CD14-positive monocyte (primary cell): Measurements from ENCODE around the gene KLF3. TPM values are rescaled to one million over a fixed set of nuclear protein-coding genes. Genes with fewer than 3 reads are reported as not detected.

Experiments used
- DNase-seq, 3 donors: peaks; one replicate each; pipeline ENCODE4 v3.0.0-alpha.2; 2011 to 2022
- H2AFZ ChIP-seq: 2 replicates; pipeline ENCODE4 v1.6.0; 2012; ENCODE audit warnings: mild to moderate bottlenecking, low read depth, low read length, inconsistent platforms; ENCODE audit not compliant: insufficient read depth, poor library complexity, severe bottlenecking
- H3K27ac ChIP-seq, 2 donors: 1 replicate in 1 of 2; 2 replicates in 1 of 2; pipeline ENCODE4 v1.5.1; 2012 to 2013; ENCODE audit warnings: low read length in 2 of 2, control low read depth in 1 of 2, inconsistent platforms in 1 of 2, low read depth in 1 of 2, mild to moderate bottlenecking in 1 of 2
- H3K27me3 ChIP-seq, 2 donors: one replicate each; pipeline versions ENCODE4 v1.6.0 to v1.6.1; 2011 to 2013; ENCODE audit warnings: low read length in 2 of 2; ENCODE audit not compliant: control insufficient read depth in 2 of 2, insufficient read depth in 2 of 2
- H3K36me3 ChIP-seq, 2 donors: replicated peaks in 1 of 2; 1 replicate in 1 of 2; 2 replicates in 1 of 2; pipeline versions ENCODE4 v1.5.1 to v1.6.1; 2012 to 2013; ENCODE audit warnings: low read length in 2 of 2, control low read depth in 1 of 2, inconsistent platforms in 1 of 2, mild to moderate bottlenecking in 1 of 2; ENCODE audit not compliant: insufficient read depth in 2 of 2, control insufficient read depth in 1 of 2
- H3K4me1 ChIP-seq, 2 donors: 1 replicate in 1 of 2; 2 replicates in 1 of 2; pipeline versions ENCODE4 v1.5.1 to v1.6.1; 2012 to 2013; ENCODE audit warnings: low read length in 2 of 2, control low read depth in 1 of 2, inconsistent platforms in 1 of 2, mild to moderate bottlenecking in 1 of 2, moderate library complexity in 1 of 2; ENCODE audit not compliant: insufficient read depth in 2 of 2, control insufficient read depth in 1 of 2
- H3K4me2 ChIP-seq: replicated peaks from 2 replicates; pipeline ENCODE3; 2012; ENCODE audit warnings: low read length, moderate library complexity, mild to moderate bottlenecking; ENCODE audit not compliant: poor library complexity, severe bottlenecking; ENCODE audit errors: extremely low read depth
- H3K4me3 ChIP-seq, 3 experiments: fragments of 200-600 bp in 1 of 3; sonication (generic) in 1 of 3; replicated peaks in 1 of 3; 1 replicate in 2 of 3; 2 replicates in 1 of 3; pipeline ENCODE4 v1.5.1; 2011 to 2013; ENCODE audit warnings: low read length in 3 of 3, mild to moderate bottlenecking in 3 of 3, control low read depth in 2 of 3, low read depth in 2 of 3, inconsistent platforms in 1 of 3, moderate library complexity in 1 of 3
- H3K79me2 ChIP-seq: 2 replicates; pipeline ENCODE4 v1.6.0; 2012; ENCODE audit warnings: mild to moderate bottlenecking, control low read depth, inconsistent platforms, low read length, moderate library complexity; ENCODE audit not compliant: insufficient read depth
- H3K9ac ChIP-seq: 2 replicates; pipeline ENCODE4 v1.6.0; 2017; ENCODE audit warnings: low read length, mild to moderate bottlenecking; ENCODE audit not compliant: insufficient read depth, poor library complexity, severe bottlenecking
- H3K9me3 ChIP-seq, 2 donors: replicated peaks in 1 of 2; 1 replicate in 1 of 2; 2 replicates in 1 of 2; pipeline versions ENCODE4 v1.5.1 to v1.6.1; 2012 to 2013; ENCODE audit warnings: low read length in 2 of 2, control low read depth in 1 of 2; ENCODE audit not compliant: control insufficient read depth in 1 of 2, insufficient read depth in 1 of 2
- H4K20me1 ChIP-seq: 2 replicates; pipeline ENCODE4 v1.6.0; 2012; ENCODE audit warnings: mild to moderate bottlenecking, low read length, control low read depth, moderate library complexity; ENCODE audit not compliant: insufficient read depth
- H3K27ac Mint-ChIP-seq, 7 donors: one replicate each; pipeline ENCODE4 v1.8.0; 2020; ENCODE audit warnings: mild to moderate bottlenecking in 7 of 7, mixed read lengths in 7 of 7, moderate library complexity in 6 of 7, inconsistent platforms in 2 of 7
- H3K27me3 Mint-ChIP-seq, 3 donors: one replicate each; pipeline ENCODE4 v1.8.0; 2021 to 2022; ENCODE audit warnings: low read depth in 3 of 3, mild to moderate bottlenecking in 3 of 3, mixed read lengths in 3 of 3, moderate library complexity in 3 of 3, inconsistent platforms in 1 of 3
- H3K36me3 Mint-ChIP-seq, 2 donors: one replicate each; pipeline ENCODE4 v1.8.0; 2020; ENCODE audit warnings: mixed read lengths in 2 of 2, inconsistent platforms in 1 of 2, mild to moderate bottlenecking in 1 of 2
- H3K4me1 Mint-ChIP-seq: one replicate; pipeline ENCODE4 v1.8.0; 2020; ENCODE audit warnings: mild to moderate bottlenecking, mixed read lengths
- H3K4me3 Mint-ChIP-seq, 2 donors: one replicate each; pipeline ENCODE4 v1.8.0; 2020; ENCODE audit warnings: mild to moderate bottlenecking in 2 of 2, mixed read lengths in 2 of 2, moderate library complexity in 1 of 2
- H3K9me3 Mint-ChIP-seq, 7 donors: one replicate each; pipeline ENCODE4 v1.8.0; 2020 to 2022; ENCODE audit warnings: mixed read lengths in 7 of 7, mild to moderate bottlenecking in 6 of 7, moderate library complexity in 6 of 7, inconsistent platforms in 2 of 7
- CTCF ChIP-seq: fragments of 200-600 bp; IDR thresholded peaks from one replicate; pipeline ENCODE4 v1.8.0; 2022; ENCODE audit warnings: antibody characterized with exemption, mild to moderate bottlenecking
- WGBS: methylation state at CpG from one replicate; pipeline ENCODE4 v1.1.5; 2013; ENCODE audit warnings: missing lambda C conversion rate; ENCODE audit not compliant: insufficient coverage; 5-methylcytosine and 5-hydroxymethylcytosine counted together
- intact Hi-C, 2 donors: fragments of 100-400 bp; cut with micrococcal nuclease; formaldehyde crosslinking; loops; one replicate each; pipeline versions ENCODE4 v1.15.0 to v1.15.1; 2023
- polyA plus RNA-seq, 3 donors: library from polyadenylated mRNA; depleted of rRNA in 1 of 3; unstranded in 2 of 3; stranded (reverse) in 1 of 3; fragments of 300-500 nt in 2 of 3; fragments of >200 nt in 1 of 3; fragmentation: Illumina TruSeq in 2 of 3; gene quantifications; 1 replicate in 2 of 3; 2 replicates in 1 of 3; pipeline ENCODE4 v1.2.3, GENCODE V29; 2012 to 2021

KLF3 gene
- polyA plus RNA-seq, 3 donors: 46.3 to 95.7 (median 53.9) TPM

DNA sequence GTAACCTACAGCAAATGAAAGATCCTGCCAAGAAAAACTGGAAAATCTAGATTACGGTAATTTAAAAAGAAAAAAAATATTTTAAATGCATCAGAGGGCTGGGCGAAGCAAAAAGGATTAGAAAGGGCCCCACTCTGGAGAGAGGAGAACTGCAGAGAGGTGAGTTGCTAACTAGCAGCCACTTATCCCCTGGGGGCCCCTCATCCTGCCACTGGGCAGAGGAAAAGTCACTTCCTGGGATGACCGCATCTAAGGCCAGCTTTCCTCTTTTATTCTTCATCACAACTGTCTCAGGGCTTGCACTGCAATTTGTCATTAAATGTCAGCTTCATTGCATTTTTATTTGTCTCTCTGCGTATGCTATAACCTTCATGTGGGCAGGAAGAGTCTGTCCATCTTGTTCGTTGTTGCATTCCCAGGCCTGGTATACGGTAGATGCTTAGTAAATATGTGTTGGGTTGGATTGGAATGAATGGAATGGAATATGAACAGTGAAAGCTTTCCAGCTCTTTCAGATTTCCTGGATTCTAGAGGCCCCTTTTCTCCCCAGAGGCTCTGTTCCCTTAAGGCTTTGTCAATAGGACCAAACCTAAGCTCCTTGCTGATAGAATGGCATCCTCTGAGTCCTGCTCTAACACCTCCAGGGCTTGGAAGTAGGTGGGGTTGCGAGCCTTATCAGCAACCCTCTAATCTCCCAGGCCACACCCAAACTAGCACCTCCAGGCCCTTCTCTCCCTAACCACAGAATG is 59.9 kb downstream of the KLF3 start:
- H3K36me3 ChIP-seq: no peaks in the 10 kb centered on the region
- no peaks in the 10 kb centered on the region for H3K9me3 ChIP-seq
- intact Hi-C loops: no loop called here
- H3K9ac ChIP-seq: no peak overlapping the region
- H3K27me3 ChIP-seq: no peaks in the 10 kb centered on the region
- H3K27ac ChIP-seq: no peak overlapping the region
- no peaks in the 10 kb centered on the region for H3K79me2 ChIP-seq
- no peak for TF ChIP-seq CTCF
- H2AFZ ChIP-seq: no peak overlapping the region
- H3K4me1 ChIP-seq: peaks cover 12 to 13% of the 10 kb centered on the region in 2 donors
- H3K4me1 Mint-ChIP-seq: peaks cover 18% of the 10 kb centered on the region
- H3K4me3 ChIP-seq: no peak overlapping the region
- no peak for DNase-seq
- 74% methylated on average over 3 of the region's 7 CpGs for WGBS
- peaks cover 0 to 1% (median 0%) of the 10 kb centered on the region in 7 donors for H3K9me3 Mint-ChIP-seq
- no peaks in the 10 kb centered on the region for H4K20me1 ChIP-seq
- no peak overlapping the region for H3K4me3 Mint-ChIP-seq
- peaks cover 0 to 4% (median 3%) of the 10 kb centered on the region in 3 donors for H3K27me3 Mint-ChIP-seq
- no peaks in the 10 kb centered on the region for H3K36me3 Mint-ChIP-seq
- H3K4me2 ChIP-seq: no peak overlapping the region
- no peak overlapping the region for H3K27ac Mint-ChIP-seq

GRCh38 chr4:38724475-38724808 is 60.4 kb downstream of the KLF3 start:
- Histone ChIP-seq H3K27me3 (no peaks in the 10 kb centered on the region), H4K20me1 (no peaks in the 10 kb centered on the region), H3K4me1 (peaks cover 12 to 15% of the 10 kb centered on the region in 2 donors), H3K4me3 (no peak overlapping the region), H3K9ac (no peak overlapping the region), H3K36me3 (no peaks in the 10 kb centered on the region), H3K79me2 (no peaks in the 10 kb centered on the region), H3K9me3 (no peaks in the 10 kb centered on the region), H3K27ac (no peak overlapping the region), H2AFZ (no peak overlapping the region), H3K4me2 (no peak overlapping the region)
- peaks cover 18% of the 10 kb centered on the region for H3K4me1 Mint-ChIP-seq
- H3K27me3 Mint-ChIP-seq: peaks cover 0 to 4% (median 3%) of the 10 kb centered on the region in 3 donors
- WGBS: 17% methylated on average over 1 of the region's 3 CpGs
- intact Hi-C loops: no loop called here
- peak overlapping the region in 2 of 7 donors; percentile 1 to 26 for H3K27ac Mint-ChIP-seq
- TF ChIP-seq CTCF: no peak
- H3K9me3 Mint-ChIP-seq: peaks cover 0 to 1% (median 0%) of the 10 kb centered on the region in 7 donors
- H3K36me3 Mint-ChIP-seq: no peaks in the 10 kb centered on the region
- H3K4me3 Mint-ChIP-seq: no peak overlapping the region
- DNase-seq: no peak
